Common myeloid progenitor, CD34-positive (primary cell): ENCODE results near the gene SCNN1B.
"Not testable (repeated sequence)": the region's sequence is repeated elsewhere in the genome, so short reads cannot be mapped to it uniquely, and the experiment has no call there.

ENCODE experiments used
- CTCF ChIA-PET: fragments of 350-600 bp; sonication (Branson Sonifier 250); formaldehyde crosslinking; loops from one replicate; lab custom pipeline; 2021; ENCODE audit warnings: antibody characterized with exemption; lab: Charles Lee
- POLR2A ChIA-PET: fragments of 350-600 bp; sonication (Branson Sonifier 250); formaldehyde crosslinking; loops from one replicate; lab custom pipeline; 2021; ENCODE audit warnings: antibody characterized with exemption; lab: Charles Lee
- DNase-seq, 3 donors: peaks; one replicate each; pipeline versions ENCODE4 v3.0.0 to v3.0.0-alpha.2; 2013
- H3K27ac ChIP-seq, 2 experiments: 1 replicate in 1 of 2; 2 replicates in 1 of 2; pipeline ENCODE4 v1.7.0; 2013; ENCODE audit warnings: inconsistent platforms in 2 of 2, low read length in 2 of 2, mild to moderate bottlenecking in 2 of 2, low read depth in 1 of 2, moderate library complexity in 1 of 2; ENCODE audit not compliant: severe bottlenecking in 2 of 2, insufficient read depth in 1 of 2, poor library complexity in 1 of 2
- H3K27me3 ChIP-seq, 5 experiments: replicated peaks in 2 of 5; 1 replicate in 3 of 5; 2 replicates in 2 of 5; pipeline versions ENCODE4 v1.6.1 to v1.7.0; 2013; ENCODE audit warnings: low read length in 4 of 5, mild to moderate bottlenecking in 2 of 5, moderate library complexity in 2 of 5, inconsistent platforms in 1 of 5; ENCODE audit not compliant: insufficient read depth in 5 of 5, control insufficient read depth in 4 of 5
- H3K36me3 ChIP-seq, 4 experiments: 1 replicate in 2 of 4; 2 replicates in 2 of 4; pipeline versions ENCODE4 v1.6.1 to v1.7.0; 2013; ENCODE audit warnings: low read length in 3 of 4, control low read depth in 1 of 4, mild to moderate bottlenecking in 1 of 4; ENCODE audit not compliant: control insufficient read depth in 4 of 4, insufficient read depth in 4 of 4
- H3K4me1 ChIP-seq, 4 experiments: 1 replicate in 3 of 4; 2 replicates in 1 of 4; pipeline versions ENCODE4 v1.6.1 to v1.7.1; 2013; ENCODE audit warnings: low read length in 3 of 4, mild to moderate bottlenecking in 3 of 4, control low read depth in 1 of 4, inconsistent platforms in 1 of 4, moderate library complexity in 1 of 4; ENCODE audit not compliant: control insufficient read depth in 4 of 4, insufficient read depth in 4 of 4; ENCODE audit errors: control extremely low read depth in 1 of 4
- H3K4me3 ChIP-seq, 7 experiments: 1 replicate in 4 of 7; 2 replicates in 3 of 7; pipeline versions ENCODE4 v1.5.1 to v1.7.0; 2013; ENCODE audit warnings: mild to moderate bottlenecking in 7 of 7, low read length in 6 of 7, moderate library complexity in 6 of 7, inconsistent platforms in 2 of 7, low read depth in 2 of 7, control low read depth in 1 of 7; ENCODE audit not compliant: insufficient read depth in 4 of 7, control insufficient read depth in 1 of 7; ENCODE audit errors: extremely low read depth in 1 of 7
- H3K9me3 ChIP-seq, 5 experiments: 1 replicate in 4 of 5; 2 replicates in 1 of 5; pipeline versions ENCODE4 v1.6.1 to v1.7.1; 2013; ENCODE audit warnings: low read length in 4 of 5, mild to moderate bottlenecking in 2 of 5, inconsistent platforms in 1 of 5, low read depth in 1 of 5, moderate library complexity in 1 of 5; ENCODE audit not compliant: control insufficient read depth in 4 of 5, insufficient read depth in 2 of 5; ENCODE audit errors: control extremely low read depth in 1 of 5
- WGBS: methylation state at CpG from one replicate; pipeline ENCODE4 v1.1.5; 2013; ENCODE audit not compliant: insufficient coverage; 5-methylcytosine and 5-hydroxymethylcytosine counted together

Gene SCNN1B

GRCh38 chr16:23394141-23394831 is 92.2 kb downstream of the SCNN1B start:
- peaks cover 9 to 70% (median 47%) of the 10 kb centered on the region in 4 experiments for H3K36me3 ChIP-seq
- H3K9me3 ChIP-seq: no peaks in the 10 kb centered on the region
- no peak overlapping the region for H3K27ac ChIP-seq
- ChIA-PET POLR2A (no interaction called here), CTCF (interaction anchor here (1.0 kb wide), 1 partner anchor 41 kb away, joined by 3 read pairs; no protein-coding TSS in a partner anchor)
- no peaks in the 10 kb centered on the region for H3K27me3 ChIP-seq
- H3K4me3 ChIP-seq: no peak overlapping the region
- DNase-seq: no peak
- no peaks in the 10 kb centered on the region for H3K4me1 ChIP-seq
- 100% methylated on average over 2 of the region's 4 CpGs for WGBS

GRCh38 chr16:23395732-23396131 is 93.6 kb downstream of the SCNN1B start:
- no peak for DNase-seq
- CTCF ChIA-PET: interaction anchor here (0.6 kb wide), 1 partner anchor 1715 kb away, joined by 3 read pairs; no protein-coding TSS in a partner anchor
- Histone ChIP-seq H3K4me1 (no peaks in the 10 kb centered on the region), H3K9me3 (no peaks in the 10 kb centered on the region), H3K4me3 (no peak overlapping the region), H3K27me3 (no peaks in the 10 kb centered on the region), H3K36me3 (peaks cover 12 to 69% (median 53%) of the 10 kb centered on the region in 4 experiments), H3K27ac (no peak overlapping the region)
- 100% methylated on average over 6 of the region's 6 CpGs for WGBS
- POLR2A ChIA-PET: no interaction called here

- no peaks in the 10 kb centered on the region for H3K9me3 ChIP-seq
- H3K27me3 ChIP-seq: no peaks in the 10 kb centered on the region
- no peak for DNase-seq
- peaks cover 11 to 66% (median 46%) of the 10 kb centered on the region in 4 experiments for H3K36me3 ChIP-seq
- no peak overlapping the region for H3K27ac ChIP-seq
- CTCF ChIA-PET: no interaction called here
- H3K4me3 ChIP-seq: no peak overlapping the region
- no peaks in the 10 kb centered on the region for H3K4me1 ChIP-seq
- POLR2A ChIA-PET: no interaction called here
- WGBS: no CpG with 5 or more reads among the region's 2 CpGs
Measured at GRCh38 chr16:23397464-23397863, 95.4 kb downstream of the SCNN1B start.

- H3K4me1 ChIP-seq: no peaks in the 10 kb centered on the region
- H3K9me3 ChIP-seq: no peaks in the 10 kb centered on the region
- ChIA-PET POLR2A (no interaction called here), CTCF (no interaction called here)
- no peak overlapping the region for H3K27ac ChIP-seq
- DNase-seq: no peak
- peaks cover 14 to 74% (median 54%) of the 10 kb centered on the region in 4 experiments for H3K36me3 ChIP-seq
- WGBS: 95% methylated on average over 11 of the region's 17 CpGs
- no peak overlapping the region for H3K4me3 ChIP-seq
- H3K27me3 ChIP-seq: no peaks in the 10 kb centered on the region
Measured at GRCh38 chr16:23398987-23399805, 97.1 kb downstream of the SCNN1B start.

- 100% methylated on average over 3 of the region's 7 CpGs for WGBS
- DNase-seq, H3K9me3 ChIP-seq, H3K27ac ChIP-seq, H3K4me3 ChIP-seq, POLR2A ChIA-PET, H3K27me3 ChIP-seq, H3K4me1 ChIP-seq: not testable (repeated sequence)
- peaks cover 14 to 83% (median 60%) of the 10 kb centered on the region in 4 experiments for H3K36me3 ChIP-seq
- CTCF ChIA-PET: interaction anchor here (0.5 kb wide), 1 partner anchor 330 kb away, joined by 3 read pairs; no protein-coding TSS in a partner anchor
Measured at GRCh38 chr16:23400447-23400846, 98.3 kb downstream of the SCNN1B start.

- Histone ChIP-seq H3K4me3 (no peak overlapping the region), H3K36me3 (peaks cover 16 to 83% (median 62%) of the 10 kb centered on the region in 4 experiments), H3K27me3 (no peaks in the 10 kb centered on the region), H3K9me3 (no peaks in the 10 kb centered on the region), H3K4me1 (no peaks in the 10 kb centered on the region), H3K27ac (no peak overlapping the region)
- ChIA-PET POLR2A (no interaction called here), CTCF (no interaction called here)
- DNase-seq: no peak
- 90% methylated on average over 2 of the region's 8 CpGs for WGBS
Measured at GRCh38 chr16:23401139-23401538, 99.0 kb downstream of the SCNN1B start.

GRCh38 chr16:23402100-23402499 is 100.0 kb downstream of the SCNN1B start:
- peaks cover 16 to 86% (median 63%) of the 10 kb centered on the region in 4 experiments for H3K36me3 ChIP-seq
- no peaks in the 10 kb centered on the region for H3K9me3 ChIP-seq
- DNase-seq: no peak
- ChIA-PET POLR2A (no interaction called here), CTCF (no interaction called here)
- H3K27ac ChIP-seq: no peak overlapping the region
- H3K4me1 ChIP-seq: no peaks in the 10 kb centered on the region
- H3K27me3 ChIP-seq: no peaks in the 10 kb centered on the region
- H3K4me3 ChIP-seq: no peak overlapping the region
- no CpG with 5 or more reads among the region's 2 CpGs for WGBS
